NT2/D1 (cell line): ENCODE results near the gene ZNF487.

Experiments
- SUZ12 ChIP-seq: IDR thresholded peaks from 2 replicates; pipeline ENCODE4 v1.6.1; 2011; ENCODE audit not compliant: insufficient read length, insufficient read depth; ENCODE audit errors: extremely low read depth
- YY1 ChIP-seq: IDR thresholded peaks from 2 replicates; pipeline ENCODE4 v1.6.1; 2011; ENCODE audit not compliant: insufficient read length, insufficient read depth
- ZNF274 ChIP-seq: IDR thresholded peaks from 2 replicates; pipeline ENCODE4 v1.6.1; 2011; ENCODE audit warnings: mild to moderate bottlenecking, low read depth, low read length

- TF ChIP-seq ZNF274 (no peak), SUZ12 (no peak), YY1 (no peak)
Measured at GRCh38 chr10:43395571-43396060, 41.3 kb upstream of the ZNF487 start.
